Measurements from ENCODE around the gene TUBB3.
"Not testable (repeated sequence)": the region's sequence is repeated elsewhere in the genome, so short reads cannot be mapped to it uniquely, and the experiment has no call there.

Gene TUBB3

GRCh38 chr16:89922884-89923639, at the start of gene TUBB3:
TSS of gene TUBB3 (plus strand) at chr16:89923342. CDS start at chr16:89923402, 60 bp downstream.
- DNase-seq (ENCODE audit: low read depth), result no peak

- DNase-seq (ENCODE audit: low read depth), result peak; percentile 67
Measured at GRCh38 chr16:89873972-89874689, 49.0 kb upstream of the TUBB3 start.

- not testable (repeated sequence) for DNase-seq (ENCODE audit: low read depth)
Measured at GRCh38 chr16:89879123-89879522, 44.0 kb upstream of the TUBB3 start.

GRCh38 chr16:89880477-89881367, 42.4 kb upstream of the TUBB3 start:
- DNase-seq (ENCODE audit: low read depth), result no peak

GRCh38 chr16:89881368-89881730, 41.8 kb upstream of the TUBB3 start:
- DNase-seq (ENCODE audit: low read depth), result no peak

GRCh38 chr16:89883346-89884040, 39.6 kb upstream of the TUBB3 start:
- DNase-seq (ENCODE audit: low read depth), result no peak

GRCh38 chr16:89884041-89884421, 39.1 kb upstream of the TUBB3 start:
- no peak for DNase-seq (ENCODE audit: low read depth)

GRCh38 chr16:89887243-89887642, 35.9 kb upstream of the TUBB3 start:
- DNase-seq (ENCODE audit: low read depth), result no peak

GRCh38 chr16:89890200-89890599, 32.9 kb upstream of the TUBB3 start:
- no peak for DNase-seq (ENCODE audit: low read depth)

- no peak for DNase-seq (ENCODE audit: low read depth)
Measured at GRCh38 chr16:89890886-89891657, 32.1 kb upstream of the TUBB3 start.

GRCh38 chr16:89892055-89892630, 31.0 kb upstream of the TUBB3 start:
- no peak for DNase-seq (ENCODE audit: low read depth)

- no peak for DNase-seq (ENCODE audit: low read depth)
Measured at GRCh38 chr16:89892635-89893034, 30.5 kb upstream of the TUBB3 start.

GRCh38 chr16:89893642-89894548, 29.2 kb upstream of the TUBB3 start:
- no peak for DNase-seq (ENCODE audit: low read depth)

GRCh38 chr16:89895482-89896250, 27.5 kb upstream of the TUBB3 start:
- no peak for DNase-seq (ENCODE audit: low read depth)

- no peak for DNase-seq (ENCODE audit: low read depth)
Measured at GRCh38 chr16:89897204-89897603, 25.9 kb upstream of the TUBB3 start.

- no peak for DNase-seq (ENCODE audit: low read depth)
Measured at GRCh38 chr16:89898201-89898967, 24.8 kb upstream of the TUBB3 start.

- no peak for DNase-seq (ENCODE audit: low read depth)
Measured at GRCh38 chr16:89899879-89900481, 23.2 kb upstream of the TUBB3 start.

GRCh38 chr16:89900885-89901284, 22.3 kb upstream of the TUBB3 start:
- no peak for DNase-seq (ENCODE audit: low read depth)

Measured in non-pigmented ciliary epithelial cell (primary cell).